Stomach (tissue), 9 donors: ENCODE measurements around the gene MYO9B. TPM values are rescaled to one million over a fixed set of nuclear protein-coding genes. Genes with fewer than 3 reads are reported as not detected.
A peak's percentile ranks its signal among the peaks of the same experiment; 100 is the strongest.

Experiments
- DNase-seq, 2 donors: peaks; one replicate each; pipeline versions ENCODE4 v3.0.0 to v3.0.0-alpha.2; 2013 to 2019
- H3K27ac ChIP-seq, 5 donors: fragments of 200-600 bp in 4 of 5; sonication (generic) in 4 of 5; one replicate each; pipeline ENCODE4 v1.5.1; 2013 to 2019; ENCODE audit warnings: mild to moderate bottlenecking in 1 of 5, moderate library complexity in 1 of 5
- H3K27me3 ChIP-seq, 3 donors: fragments of 200-600 bp; sonication (generic); one replicate each; pipeline ENCODE4 v1.5.1; 2017 to 2019; ENCODE audit warnings: mixed run types in 1 of 3
- H3K36me3 ChIP-seq, 4 donors: fragments of 200-600 bp; sonication (generic); 1 replicate in 3 of 4; 2 replicates in 1 of 4; pipeline ENCODE4 v1.5.1; 2016 to 2019
- H3K4me1 ChIP-seq, 4 donors: fragments of 200-600 bp; sonication (generic); one replicate each; pipeline ENCODE4 v1.5.1; 2016 to 2019
- H3K4me3 ChIP-seq, 4 donors: fragments of 200-600 bp; sonication (generic) in 3 of 4; one replicate each; pipeline ENCODE4 v1.5.1; 2016 to 2019; ENCODE audit warnings: mild to moderate bottlenecking in 1 of 4
- H3K9me3 ChIP-seq, 4 donors: fragments of 200-600 bp; sonication (generic); one replicate each; pipeline ENCODE4 v1.5.1; 2016 to 2019
- EP300 ChIP-seq: sonication (generic); formaldehyde crosslinking; IDR thresholded peaks from one replicate; pipeline ENCODE4 v1.6.1; 2017; ENCODE audit warnings: antibody characterized with exemption
- POLR2A ChIP-seq, 4 donors: fragments of 450-650 bp; IDR thresholded peaks; one replicate each; pipeline ENCODE4 v1.6.1; 2016; ENCODE audit warnings: antibody characterized with exemption in 4 of 4, control low read depth in 2 of 4, mild to moderate bottlenecking in 1 of 4, moderate library complexity in 1 of 4
- POLR2AphosphoS5 ChIP-seq, 3 donors: sonication (generic); formaldehyde crosslinking; IDR thresholded peaks; one replicate each; pipeline ENCODE4 v1.6.1; 2016; ENCODE audit warnings: antibody characterized with exemption in 3 of 3
- WGBS, 5 donors: extraction: QIAGEN DNeasy Blood & Tissue Kit in 3 of 5; methylation state at CpG; one replicate each; pipeline versions ENCODE4 v1.1.5 to v1.1.7; 2013 to 2018; 5-methylcytosine and 5-hydroxymethylcytosine counted together
- intact Hi-C: fragments of 100-400 bp; cut with DNase I; formaldehyde crosslinking; loops from one replicate; pipeline ENCODE4 v1.15.1; 2023; ENCODE audit warnings: low total_unique reads
- polyA plus RNA-seq, 3 donors: library from polyadenylated mRNA; stranded (reverse); fragments of 200-250 nt; gene quantifications; one replicate each; pipeline ENCODE4 v1.2.3, GENCODE V29; 2013
- total RNA-seq, 5 donors: library from RNA; depleted of rRNA; stranded (reverse); fragments of >200 nt; gene quantifications; one replicate each; pipeline versions ENCODE4 v1.1.0 to v1.2.3, GENCODE V29; 2014 to 2016
- TF ChIP-seq, protein P1 (sequence below), 7 experiments: fragments of 450-650 bp in 4 of 7; fragments of 200-600 bp in 3 of 7; sonication (generic) in 3 of 7; IDR thresholded peaks; one replicate each; pipeline ENCODE4 v1.5.1; 2016 to 2019; ENCODE audit warnings: antibody characterized with exemption in 7 of 7, control low read depth in 2 of 7, mild to moderate bottlenecking in 1 of 7
- donor health status: healthy with polysubstance abuse.
- donor health status: Bipolar disorder and iron deficiency.
- donor health status: healthy.

Gene MYO9B
- total and polyA plus RNA-seq, 8 donors = 30.2 to 265 (median 62.5) TPM

DNA sequence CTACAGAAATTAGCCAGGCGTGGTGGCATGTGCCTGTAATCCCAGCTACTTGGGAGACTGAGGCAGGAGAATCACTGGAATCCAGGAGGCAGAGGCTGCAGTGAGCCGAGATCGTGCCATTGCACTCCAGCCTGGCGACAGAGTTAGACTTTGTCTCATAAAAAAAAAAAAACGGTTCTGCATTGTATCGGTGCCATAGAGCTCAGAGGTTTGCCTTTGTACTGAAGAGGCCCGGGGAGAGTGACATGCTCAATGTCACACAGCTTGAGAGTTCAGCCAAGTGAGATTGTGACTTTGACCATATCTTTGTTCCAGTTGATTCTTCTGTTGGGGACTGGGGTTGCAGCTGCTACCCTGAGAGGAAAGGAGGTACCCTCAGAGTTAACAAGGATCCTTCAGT is 4.7 kb upstream of the MYO9B start:
- DNase-seq = no peak
- intact Hi-C loops = loop anchor here (5.0 to 10.0 kb wide), 2 partner anchors 54 to 206 kb away; no protein-coding TSS in a partner anchor
- WGBS, 5 donors = 82 to 91% (median 87%) methylated on average over 7 of the region's 7 CpGs

GRCh38 chr19:17073869-17074633 is 1.5 kb upstream of the MYO9B start:
- intact Hi-C loops = loop anchor here (5.0 to 10.0 kb wide), 2 partner anchors 51 to 203 kb away; no protein-coding TSS in a partner anchor
- WGBS, 5 donors = 33 to 55% (median 42%) methylated on average over 15 to 18 of the region's 18 CpGs
- peak in 1 of 2 donors; percentile 52 for DNase-seq

More for the DNA sequence above, 4.7 kb upstream of the MYO9B start:
- H3K27ac ChIP-seq = no peak overlapping the region
- no peaks in the 10 kb centered on the region for H3K27me3 ChIP-seq
- peaks cover 4 to 57% (median 34%) of the 10 kb centered on the region in 4 donors for H3K36me3 ChIP-seq
- H3K4me3 ChIP-seq = no peak overlapping the region
- H3K4me1 ChIP-seq = peaks cover 8 to 24% (median 16%) of the 10 kb centered on the region in 4 donors
- TF ChIP-seq, protein P1, sequence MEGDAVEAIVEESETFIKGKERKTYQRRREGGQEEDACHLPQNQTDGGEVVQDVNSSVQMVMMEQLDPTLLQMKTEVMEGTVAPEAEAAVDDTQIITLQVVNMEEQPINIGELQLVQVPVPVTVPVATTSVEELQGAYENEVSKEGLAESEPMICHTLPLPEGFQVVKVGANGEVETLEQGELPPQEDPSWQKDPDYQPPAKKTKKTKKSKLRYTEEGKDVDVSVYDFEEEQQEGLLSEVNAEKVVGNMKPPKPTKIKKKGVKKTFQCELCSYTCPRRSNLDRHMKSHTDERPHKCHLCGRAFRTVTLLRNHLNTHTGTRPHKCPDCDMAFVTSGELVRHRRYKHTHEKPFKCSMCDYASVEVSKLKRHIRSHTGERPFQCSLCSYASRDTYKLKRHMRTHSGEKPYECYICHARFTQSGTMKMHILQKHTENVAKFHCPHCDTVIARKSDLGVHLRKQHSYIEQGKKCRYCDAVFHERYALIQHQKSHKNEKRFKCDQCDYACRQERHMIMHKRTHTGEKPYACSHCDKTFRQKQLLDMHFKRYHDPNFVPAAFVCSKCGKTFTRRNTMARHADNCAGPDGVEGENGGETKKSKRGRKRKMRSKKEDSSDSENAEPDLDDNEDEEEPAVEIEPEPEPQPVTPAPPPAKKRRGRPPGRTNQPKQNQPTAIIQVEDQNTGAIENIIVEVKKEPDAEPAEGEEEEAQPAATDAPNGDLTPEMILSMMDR (IDR thresholded peaks at IDR 0.05) = no peak
- no peak for TF ChIP-seq EP300
- no peak for TF ChIP-seq POLR2AphosphoS5 (IDR thresholded peaks at IDR 0.05)
- no peak for TF ChIP-seq POLR2A (IDR thresholded peaks at IDR 0.05)
- no peaks in the 10 kb centered on the region for H3K9me3 ChIP-seq

DNA sequence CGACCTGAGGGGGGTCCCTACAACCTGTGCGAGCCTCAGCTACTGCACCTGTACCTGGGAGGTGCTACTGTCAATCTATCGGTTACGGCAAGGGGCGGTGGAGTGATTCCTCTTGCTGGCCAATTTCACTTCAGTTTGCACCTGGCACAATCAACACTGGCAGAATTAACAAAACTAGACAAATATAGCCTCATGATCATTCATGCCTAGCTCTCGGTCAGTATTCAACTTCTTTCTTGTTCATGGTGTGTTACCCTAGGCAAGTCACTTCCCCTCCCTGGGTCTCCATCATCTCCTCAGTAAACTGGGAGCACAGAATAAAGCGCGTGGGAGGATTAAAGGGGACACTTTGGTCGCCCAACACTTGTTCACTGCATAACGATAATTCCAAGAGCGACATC is 943 bp upstream of the MYO9B start:
- DNase-seq = no peak
- Histone ChIP-seq H3K4me3 (peak overlapping the region; percentile 78 to 93 (median 86)), H3K27me3 (no peaks in the 10 kb centered on the region), H3K36me3 (peaks cover 4 to 36% (median 19%) of the 10 kb centered on the region in 4 donors), H3K9me3 (no peaks in the 10 kb centered on the region), H3K27ac (peak overlapping the region; percentile 83 to 95 (median 91)), H3K4me1 (peaks cover 32 to 54% (median 47%) of the 10 kb centered on the region in 4 donors)
- TF ChIP-seq POLR2A (IDR thresholded peaks at IDR 0.05) = no peak
- 5 to 11% (median 6%) methylated on average over 11 of the region's 11 CpGs for WGBS, 5 donors
- intact Hi-C loops = loop anchor here (5.0 to 10.0 kb wide), 2 partner anchors 50 to 203 kb away; no protein-coding TSS in a partner anchor

More at GRCh38 chr19:17073869-17074633, 1.5 kb upstream of the MYO9B start:
- Histone ChIP-seq H3K9me3 (no peaks in the 10 kb centered on the region), H3K4me1 (peaks cover 26 to 48% (median 41%) of the 10 kb centered on the region in 4 donors), H3K27ac (peak overlapping the region in 4 of 5 donors; percentile 83 to 95 (median 92)), H3K27me3 (no peaks in the 10 kb centered on the region), H3K4me3 (peak overlapping the region; percentile 78 to 93 (median 86)), H3K36me3 (peaks cover 4 to 40% (median 21%) of the 10 kb centered on the region in 4 donors)
- TF ChIP-seq POLR2AphosphoS5 (IDR thresholded peaks at IDR 0.05) = no peak
- TF ChIP-seq, protein P1 (IDR thresholded peaks at IDR 0.05) = no peak
- TF ChIP-seq POLR2A (IDR thresholded peaks at IDR 0.05) = no peak
- TF ChIP-seq EP300 = no peak

GRCh38 chr19:17075864-17076542 is 426 bp downstream of the MYO9B start:
- Histone ChIP-seq H3K4me1 (peaks cover 45 to 67% (median 59%) of the 10 kb centered on the region in 4 donors), H3K27me3 (no peaks in the 10 kb centered on the region), H3K9me3 (no peaks in the 10 kb centered on the region), H3K4me3 (peak overlapping the region; percentile 78 to 93 (median 86)), H3K27ac (peak overlapping the region; percentile 91 to 95 (median 92)), H3K36me3 (peaks cover 4 to 22% (median 12%) of the 10 kb centered on the region in 4 donors)
- WGBS, 5 donors = 0 to 1% (median 1%) methylated on average over 40 to 43 of the region's 43 CpGs
- TF ChIP-seq, protein P1 (IDR thresholded peaks at IDR 0.05) = no peak
- TF ChIP-seq POLR2AphosphoS5 (IDR thresholded peaks at IDR 0.05) = no peak
- intact Hi-C loops = loop anchor here (10.0 kb wide), 1 partner anchor 49 kb away; no protein-coding TSS in a partner anchor
- peak; percentile 37 to 79 for DNase-seq
